NT2/D1 (cell line): ENCODE results near the gene ZNF425.

Source experiments
- DNase-seq: peaks from one replicate; pipeline ENCODE4 v3.0.0-alpha.2; 2011; ENCODE audit warnings: low read depth, low spot score
- H3K27me3 ChIP-seq: 2 replicates; pipeline ENCODE4 v1.6.0; 2011; ENCODE audit warnings: mild to moderate bottlenecking; ENCODE audit not compliant: insufficient read length, insufficient read depth
- H3K36me3 ChIP-seq: 2 replicates; pipeline ENCODE4 v1.6.1; 2011; ENCODE audit warnings: mild to moderate bottlenecking, low read length, mixed read lengths; ENCODE audit not compliant: insufficient read depth, insufficient read length
- H3K4me1 ChIP-seq: 2 replicates; pipeline ENCODE4 v1.5.1; 2011; ENCODE audit not compliant: insufficient read depth, insufficient read length
- H3K4me3 ChIP-seq: 2 replicates; pipeline ENCODE4 v1.5.1; 2011; ENCODE audit warnings: low read depth; ENCODE audit not compliant: insufficient read length
- H3K9ac ChIP-seq: 2 replicates; pipeline ENCODE4 v1.6.0; 2011; ENCODE audit warnings: low read depth; ENCODE audit not compliant: insufficient read length
- H3K9me3 ChIP-seq: 2 replicates; pipeline ENCODE4 v1.5.1; 2011; ENCODE audit warnings: mild to moderate bottlenecking, low read length; ENCODE audit not compliant: insufficient read depth
- SUZ12 ChIP-seq: IDR thresholded peaks from 2 replicates; pipeline ENCODE4 v1.6.1; 2011; ENCODE audit not compliant: insufficient read length, insufficient read depth; ENCODE audit errors: extremely low read depth
- YY1 ChIP-seq: IDR thresholded peaks from 2 replicates; pipeline ENCODE4 v1.6.1; 2011; ENCODE audit not compliant: insufficient read length, insufficient read depth
- ZNF274 ChIP-seq: IDR thresholded peaks from 2 replicates; pipeline ENCODE4 v1.6.1; 2011; ENCODE audit warnings: mild to moderate bottlenecking, low read depth, low read length

ZNF425 gene

GRCh38 chr7:149126662-149127266 is 640 bp upstream of the ZNF425 start:
- no peaks in the 10 kb centered on the region for H3K27me3 ChIP-seq
- peak overlapping the region; percentile 94 for H3K4me3 ChIP-seq
- H3K9ac ChIP-seq = peak overlapping the region; percentile 98
- H3K36me3 ChIP-seq = peaks cover 8% of the 10 kb centered on the region
- H3K4me1 ChIP-seq = no peaks in the 10 kb centered on the region
- peaks cover 15% of the 10 kb centered on the region; the same call in 1 of the 2 replicates for H3K9me3 ChIP-seq
- TF ChIP-seq SUZ12 = no peak
- TF ChIP-seq YY1 = no peak
- TF ChIP-seq ZNF274 = no peak
- DNase-seq = no peak

GRCh38 chr7:149125189-149125862 is 798 bp downstream of the ZNF425 start:
- no peaks in the 10 kb centered on the region for H3K27me3 ChIP-seq
- peaks cover 2% of the 10 kb centered on the region for H3K36me3 ChIP-seq
- DNase-seq = no peak
- no peaks in the 10 kb centered on the region for H3K4me1 ChIP-seq
- H3K9me3 ChIP-seq = peaks cover 3% of the 10 kb centered on the region; the same call in 1 of the 2 replicates
- H3K4me3 ChIP-seq = peak overlapping the region; percentile 94
- no peak for TF ChIP-seq YY1
- TF ChIP-seq SUZ12 = no peak
- TF ChIP-seq ZNF274 = no peak
- peak overlapping the region; percentile 98 for H3K9ac ChIP-seq

GRCh38 chr7:149109969-149110368 is 16.2 kb downstream of the ZNF425 start:
- Histone ChIP-seq H3K9ac (no peak overlapping the region), H3K36me3 (peaks cover 2% of the 10 kb centered on the region), H3K9me3 (no peaks in the 10 kb centered on the region), H3K4me1 (no peaks in the 10 kb centered on the region), H3K4me3 (no peak overlapping the region), H3K27me3 (no peaks in the 10 kb centered on the region)
- DNase-seq = no peak
- TF ChIP-seq SUZ12 (no peak), YY1 (no peak), ZNF274 (no peak)

- H3K36me3 ChIP-seq = peaks cover 20% of the 10 kb centered on the region
- H3K27me3 ChIP-seq = no peaks in the 10 kb centered on the region
- H3K9ac ChIP-seq = no peak overlapping the region
- no peak overlapping the region for H3K4me3 ChIP-seq
- no peaks in the 10 kb centered on the region for H3K9me3 ChIP-seq
- DNase-seq = no peak
- TF ChIP-seq YY1 (no peak), ZNF274 (no peak), SUZ12 (no peak)
- H3K4me1 ChIP-seq = peaks cover 3% of the 10 kb centered on the region
Observed at GRCh38 chr7:149104749-149105148, 21.4 kb downstream of the ZNF425 start.

- no peak for DNase-seq
- Histone ChIP-seq H3K36me3 (peaks cover 20% of the 10 kb centered on the region), H3K27me3 (no peaks in the 10 kb centered on the region), H3K9me3 (no peaks in the 10 kb centered on the region), H3K4me3 (no peak overlapping the region), H3K9ac (no peak overlapping the region), H3K4me1 (peaks cover 3% of the 10 kb centered on the region)
- TF ChIP-seq YY1 (no peak), ZNF274 (no peak), SUZ12 (no peak)
Observed at GRCh38 chr7:149104214-149104613, 21.9 kb downstream of the ZNF425 start.

GRCh38 chr7:149103424-149103823 is 22.7 kb downstream of the ZNF425 start:
- H3K4me1 ChIP-seq = peaks cover 3% of the 10 kb centered on the region
- no peak for TF ChIP-seq ZNF274
- no peak for TF ChIP-seq YY1
- TF ChIP-seq SUZ12 = no peak
- H3K36me3 ChIP-seq = peaks cover 20% of the 10 kb centered on the region
- H3K27me3 ChIP-seq = no peaks in the 10 kb centered on the region
- H3K9ac ChIP-seq = no peak overlapping the region
- H3K4me3 ChIP-seq = no peak overlapping the region
- DNase-seq = no peak
- no peaks in the 10 kb centered on the region for H3K9me3 ChIP-seq

- DNase-seq = no peak
- Histone ChIP-seq H3K9me3 (no peaks in the 10 kb centered on the region), H3K36me3 (peaks cover 20% of the 10 kb centered on the region), H3K27me3 (no peaks in the 10 kb centered on the region), H3K9ac (no peak overlapping the region), H3K4me3 (no peak overlapping the region), H3K4me1 (peaks cover 3% of the 10 kb centered on the region)
- TF ChIP-seq ZNF274 (no peak), SUZ12 (no peak), YY1 (no peak)
Observed at GRCh38 chr7:149102666-149103065, 23.5 kb downstream of the ZNF425 start.
